HepG2 (cell line): ENCODE results near the gene RUNDC1. TPM values are rescaled to one million over a fixed set of nuclear protein-coding genes. Genes with fewer than 3 reads are reported as not detected.
A peak's percentile ranks its signal among the peaks of the same experiment; 100 is the strongest.

ENCODE experiments used
- CREB1 ChIP-seq, 2 experiments: fragments of 450-650 bp in 1 of 2; IDR thresholded peaks; 2 replicates each; pipeline ENCODE4 v1.6.1; 2016 to 2017; ENCODE audit warnings: control low read depth in 1 of 2, mild to moderate bottlenecking in 1 of 2, missing compliant biosample characterization in 1 of 2, missing genetic modification characterization in 1 of 2
- IRF2 ChIP-seq: IDR thresholded peaks from 2 replicates; pipeline ENCODE4 v1.6.1; 2018; ENCODE audit warnings: missing genetic modification reagents, missing compliant biosample characterization
- YY1 ChIP-seq: IDR thresholded peaks from 2 replicates; pipeline ENCODE4 v1.6.1; 2011; ENCODE audit warnings: low read length, low read depth, moderate library complexity, mild to moderate bottlenecking; ENCODE audit not compliant: insufficient read depth, insufficient replicate concordance
- ZFY ChIP-seq: sonication (generic); formaldehyde crosslinking; IDR thresholded peaks from 2 replicates; pipeline ENCODE4 v1.4.0; 2020; ENCODE audit warnings: missing genetic modification reagents
- ZNF264 ChIP-seq: sonication (generic); formaldehyde crosslinking; IDR thresholded peaks from 2 replicates; pipeline ENCODE4 v1.4.0; 2020; ENCODE audit warnings: missing genetic modification reagents
- polyA plus RNA-seq, 8 experiments: library from polyadenylated mRNA; depleted of rRNA in 3 of 8; stranded (reverse) in 7 of 8; unstranded in 1 of 8; fragments of >200 nt; fragmentation: Illumina TruSeq in 4 of 8; extraction: Trizol in 4 of 8; gene quantifications; 2 replicates each; pipeline versions ENCODE4 v1.2.1 to v1.2.3, GENCODE V29; 2011 to 2016; ENCODE audit warnings: low read depth in 4 of 8, missing spikeins in 1 of 8, mixed read lengths in 1 of 8; ENCODE audit not compliant: insufficient read depth in 1 of 8
- total RNA-seq, 5 experiments: library from RNA; depleted of rRNA; stranded (reverse); fragments of >200 nt; fragmentation: Illumina TruSeq; extraction: Trizol; gene quantifications; 2 replicates each; pipeline ENCODE4 v1.2.3, GENCODE V29; 2016; ENCODE audit warnings: low read depth in 1 of 5
- TF ChIP-seq, protein P1 (sequence below): IDR thresholded peaks from 2 replicates; pipeline ENCODE4 v1.4.0; 2020; ENCODE audit warnings: mild to moderate bottlenecking, missing genetic modification reagents
- TF ChIP-seq, protein P2 (sequence below): fragments of 450-650 bp; IDR thresholded peaks from 2 replicates; pipeline ENCODE4 v1.6.1; 2016
- TF ChIP-seq, protein P3 (sequence below): sonication (generic); formaldehyde crosslinking; IDR thresholded peaks from 2 replicates; pipeline ENCODE4 v1.4.0; 2020; ENCODE audit warnings: mild to moderate bottlenecking, missing genetic modification reagents
- TF ChIP-seq, protein P4 (sequence below): IDR thresholded peaks from 2 replicates; pipeline ENCODE4 v1.6.1; 2016; ENCODE audit warnings: low read depth, borderline replicate concordance
- TF ChIP-seq, protein P5 (sequence below), 2 experiments: fragments of 450-650 bp in 1 of 2; sonication (generic) in 1 of 2; formaldehyde crosslinking in 1 of 2; IDR thresholded peaks; 2 replicates each; pipeline versions ENCODE4 v1.6.1 to v1.8.0; 2016 to 2022; ENCODE audit warnings: antibody characterized with exemption in 1 of 2, mild to moderate bottlenecking in 1 of 2, missing genetic modification reagents in 1 of 2

RUNDC1 gene
- total and polyA plus RNA-seq, 2 of the 13 experiments (the other 11 are each of a cell fraction or from before 2014, with no cell fraction given): 10.3 to 11.4 TPM

DNA sequence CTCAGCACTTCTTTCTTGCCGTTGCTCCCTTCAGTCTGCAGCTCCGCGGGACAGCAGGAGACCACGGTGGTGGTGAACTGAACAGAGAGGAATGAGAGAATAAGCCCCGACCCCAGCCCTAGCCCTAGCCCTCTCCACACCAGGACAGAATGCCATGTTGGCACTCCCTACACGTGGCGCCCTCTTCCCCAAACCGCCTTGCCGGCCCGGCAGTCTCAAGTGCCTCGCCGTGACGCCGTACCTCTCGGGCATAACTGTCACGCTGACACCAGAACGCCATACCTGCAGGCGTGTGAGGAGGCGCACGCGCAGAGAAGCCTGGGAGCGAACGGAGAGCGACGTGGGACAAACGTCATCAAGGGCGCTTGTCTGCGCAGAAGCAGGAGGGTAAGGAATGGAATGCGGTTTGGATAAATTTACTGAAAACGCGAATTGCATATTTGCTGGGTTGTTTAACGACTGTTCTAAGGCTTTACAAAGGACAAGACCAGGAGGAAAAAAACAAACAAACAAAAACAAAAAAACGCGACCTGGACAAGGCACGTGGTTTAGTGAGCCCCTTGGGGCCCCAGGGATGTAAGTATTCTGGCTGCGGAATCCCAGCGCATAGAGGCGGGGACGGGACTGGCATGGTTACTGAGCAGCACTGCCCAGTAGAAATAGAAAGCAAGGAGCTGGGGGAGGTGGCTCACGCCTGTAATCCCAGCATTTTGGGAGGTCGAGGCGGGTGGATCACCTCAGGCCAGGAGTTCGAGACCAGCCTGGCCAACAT, 16.0 kb upstream of the RUNDC1 start, which contains the start of gene AARSD1 (continued):
- TF ChIP-seq, protein P1, sequence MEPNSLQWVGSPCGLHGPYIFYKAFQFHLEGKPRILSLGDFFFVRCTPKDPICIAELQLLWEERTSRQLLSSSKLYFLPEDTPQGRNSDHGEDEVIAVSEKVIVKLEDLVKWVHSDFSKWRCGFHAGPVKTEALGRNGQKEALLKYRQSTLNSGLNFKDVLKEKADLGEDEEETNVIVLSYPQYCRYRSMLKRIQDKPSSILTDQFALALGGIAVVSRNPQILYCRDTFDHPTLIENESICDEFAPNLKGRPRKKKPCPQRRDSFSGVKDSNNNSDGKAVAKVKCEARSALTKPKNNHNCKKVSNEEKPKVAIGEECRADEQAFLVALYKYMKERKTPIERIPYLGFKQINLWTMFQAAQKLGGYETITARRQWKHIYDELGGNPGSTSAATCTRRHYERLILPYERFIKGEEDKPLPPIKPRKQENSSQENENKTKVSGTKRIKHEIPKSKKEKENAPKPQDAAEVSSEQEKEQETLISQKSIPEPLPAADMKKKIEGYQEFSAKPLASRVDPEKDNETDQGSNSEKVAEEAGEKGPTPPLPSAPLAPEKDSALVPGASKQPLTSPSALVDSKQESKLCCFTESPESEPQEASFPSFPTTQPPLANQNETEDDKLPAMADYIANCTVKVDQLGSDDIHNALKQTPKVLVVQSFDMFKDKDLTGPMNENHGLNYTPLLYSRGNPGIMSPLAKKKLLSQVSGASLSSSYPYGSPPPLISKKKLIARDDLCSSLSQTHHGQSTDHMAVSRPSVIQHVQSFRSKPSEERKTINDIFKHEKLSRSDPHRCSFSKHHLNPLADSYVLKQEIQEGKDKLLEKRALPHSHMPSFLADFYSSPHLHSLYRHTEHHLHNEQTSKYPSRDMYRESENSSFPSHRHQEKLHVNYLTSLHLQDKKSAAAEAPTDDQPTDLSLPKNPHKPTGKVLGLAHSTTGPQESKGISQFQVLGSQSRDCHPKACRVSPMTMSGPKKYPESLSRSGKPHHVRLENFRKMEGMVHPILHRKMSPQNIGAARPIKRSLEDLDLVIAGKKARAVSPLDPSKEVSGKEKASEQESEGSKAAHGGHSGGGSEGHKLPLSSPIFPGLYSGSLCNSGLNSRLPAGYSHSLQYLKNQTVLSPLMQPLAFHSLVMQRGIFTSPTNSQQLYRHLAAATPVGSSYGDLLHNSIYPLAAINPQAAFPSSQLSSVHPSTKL (CRISPR knock-in tag): peak; percentile 17; the same call in 1 of the 2 replicates
- TF ChIP-seq YY1: peak; percentile 84
- TF ChIP-seq IRF2 (CRISPR knock-in tag): peak; percentile 31; the same call in 1 of the 2 replicates
- TF ChIP-seq, protein P2, sequence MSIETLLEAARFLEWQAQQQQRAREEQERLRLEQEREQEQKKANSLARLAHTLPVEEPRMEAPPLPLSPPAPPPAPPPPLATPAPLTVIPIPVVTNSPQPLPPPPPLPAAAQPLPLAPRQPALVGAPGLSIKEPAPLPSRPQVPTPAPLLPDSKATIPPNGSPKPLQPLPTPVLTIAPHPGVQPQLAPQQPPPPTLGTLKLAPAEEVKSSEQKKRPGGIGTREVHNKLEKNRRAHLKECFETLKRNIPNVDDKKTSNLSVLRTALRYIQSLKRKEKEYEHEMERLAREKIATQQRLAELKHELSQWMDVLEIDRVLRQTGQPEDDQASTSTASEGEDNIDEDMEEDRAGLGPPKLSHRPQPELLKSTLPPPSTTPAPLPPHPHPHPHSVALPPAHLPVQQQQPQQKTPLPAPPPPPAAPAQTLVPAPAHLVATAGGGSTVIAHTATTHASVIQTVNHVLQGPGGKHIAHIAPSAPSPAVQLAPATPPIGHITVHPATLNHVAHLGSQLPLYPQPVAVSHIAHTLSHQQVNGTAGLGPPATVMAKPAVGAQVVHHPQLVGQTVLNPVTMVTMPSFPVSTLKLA: 0 out of 2 replicates have a peak, but pooled peaks have one; percentile 15
- TF ChIP-seq, protein P3, sequence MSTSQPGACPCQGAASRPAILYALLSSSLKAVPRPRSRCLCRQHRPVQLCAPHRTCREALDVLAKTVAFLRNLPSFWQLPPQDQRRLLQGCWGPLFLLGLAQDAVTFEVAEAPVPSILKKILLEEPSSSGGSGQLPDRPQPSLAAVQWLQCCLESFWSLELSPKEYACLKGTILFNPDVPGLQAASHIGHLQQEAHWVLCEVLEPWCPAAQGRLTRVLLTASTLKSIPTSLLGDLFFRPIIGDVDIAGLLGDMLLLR (CRISPR knock-in tag): peak; percentile 58; the same call in 1 of the 2 replicates
- TF ChIP-seq, protein P4, sequence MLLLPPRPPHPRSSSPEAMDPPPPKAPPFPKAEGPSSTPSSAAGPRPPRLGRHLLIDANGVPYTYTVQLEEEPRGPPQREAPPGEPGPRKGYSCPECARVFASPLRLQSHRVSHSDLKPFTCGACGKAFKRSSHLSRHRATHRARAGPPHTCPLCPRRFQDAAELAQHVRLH: peak; percentile 46; the same call in 1 of the 2 replicates
- TF ChIP-seq ZNF264: no peak
- TF ChIP-seq ZFY: peak; percentile 17; the same call in 1 of the 2 replicates
- TF ChIP-seq, protein P5, sequence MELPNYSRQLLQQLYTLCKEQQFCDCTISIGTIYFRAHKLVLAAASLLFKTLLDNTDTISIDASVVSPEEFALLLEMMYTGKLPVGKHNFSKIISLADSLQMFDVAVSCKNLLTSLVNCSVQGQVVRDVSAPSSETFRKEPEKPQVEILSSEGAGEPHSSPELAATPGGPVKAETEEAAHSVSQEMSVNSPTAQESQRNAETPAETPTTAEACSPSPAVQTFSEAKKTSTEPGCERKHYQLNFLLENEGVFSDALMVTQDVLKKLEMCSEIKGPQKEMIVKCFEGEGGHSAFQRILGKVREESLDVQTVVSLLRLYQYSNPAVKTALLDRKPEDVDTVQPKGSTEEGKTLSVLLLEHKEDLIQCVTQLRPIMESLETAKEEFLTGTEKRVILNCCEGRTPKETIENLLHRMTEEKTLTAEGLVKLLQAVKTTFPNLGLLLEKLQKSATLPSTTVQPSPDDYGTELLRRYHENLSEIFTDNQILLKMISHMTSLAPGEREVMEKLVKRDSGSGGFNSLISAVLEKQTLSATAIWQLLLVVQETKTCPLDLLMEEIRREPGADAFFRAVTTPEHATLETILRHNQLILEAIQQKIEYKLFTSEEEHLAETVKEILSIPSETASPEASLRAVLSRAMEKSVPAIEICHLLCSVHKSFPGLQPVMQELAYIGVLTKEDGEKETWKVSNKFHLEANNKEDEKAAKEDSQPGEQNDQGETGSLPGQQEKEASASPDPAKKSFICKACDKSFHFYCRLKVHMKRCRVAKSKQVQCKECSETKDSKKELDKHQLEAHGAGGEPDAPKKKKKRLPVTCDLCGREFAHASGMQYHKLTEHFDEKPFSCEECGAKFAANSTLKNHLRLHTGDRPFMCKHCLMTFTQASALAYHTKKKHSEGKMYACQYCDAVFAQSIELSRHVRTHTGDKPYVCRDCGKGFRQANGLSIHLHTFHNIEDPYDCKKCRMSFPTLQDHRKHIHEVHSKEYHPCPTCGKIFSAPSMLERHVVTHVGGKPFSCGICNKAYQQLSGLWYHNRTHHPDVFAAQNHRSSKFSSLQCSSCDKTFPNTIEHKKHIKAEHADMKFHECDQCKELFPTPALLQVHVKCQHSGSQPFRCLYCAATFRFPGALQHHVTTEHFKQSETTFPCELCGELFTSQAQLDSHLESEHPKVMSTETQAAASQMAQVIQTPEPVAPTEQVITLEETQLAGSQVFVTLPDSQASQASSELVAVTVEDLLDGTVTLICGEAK (IDR thresholded peaks at IDR 0.05): no peak
- TF ChIP-seq, protein P5 (CRISPR knock-in tag; IDR thresholded peaks at IDR 0.05): peak; percentile 79; the same call in 1 of the 2 replicates
- peak; percentile 89 for TF ChIP-seq CREB1 (IDR thresholded peaks at IDR 0.05)
- peak; percentile 91 for TF ChIP-seq CREB1 (CRISPR knock-in tag; IDR thresholded peaks at IDR 0.05)
